ENCODE results near the gene GRB10.

Gene GRB10

GRCh38 chr7:50766106-50766848 lies 16.4 kb downstream of the GRB10 start:
- Mint-ChIP-seq H3K36me3 (ENCODE audit: low read depth) (peaks cover 28% of the 10 kb centered on the region), H3K27me3 (ENCODE audit: low read depth) (no peaks in the 10 kb centered on the region), H3K9me3 (peaks cover 9% of the 10 kb centered on the region), H3K27ac (peak overlapping the region in 1 of 3 experiments; percentile 65), H3K4me3 (no peak overlapping the region), H3K4me1 (peaks cover 3% of the 10 kb centered on the region)
- TF ChIP-seq CTCF (IDR thresholded peaks at IDR 0.05; ENCODE audit: unreplicated experiment in 3 of 3) = no peak

GRCh38 chr7:50762337-50762736 lies 20.4 kb downstream of the GRB10 start:
- Mint-ChIP-seq H3K27ac (no peak overlapping the region), H3K4me3 (no peak overlapping the region), H3K36me3 (ENCODE audit: low read depth) (peaks cover 17% of the 10 kb centered on the region), H3K4me1 (peaks cover 7% of the 10 kb centered on the region), H3K9me3 (peaks cover 9% of the 10 kb centered on the region), H3K27me3 (ENCODE audit: low read depth) (no peaks in the 10 kb centered on the region)
- TF ChIP-seq CTCF (IDR thresholded peaks at IDR 0.05; ENCODE audit: unreplicated experiment in 3 of 3) = no peak

DNA sequence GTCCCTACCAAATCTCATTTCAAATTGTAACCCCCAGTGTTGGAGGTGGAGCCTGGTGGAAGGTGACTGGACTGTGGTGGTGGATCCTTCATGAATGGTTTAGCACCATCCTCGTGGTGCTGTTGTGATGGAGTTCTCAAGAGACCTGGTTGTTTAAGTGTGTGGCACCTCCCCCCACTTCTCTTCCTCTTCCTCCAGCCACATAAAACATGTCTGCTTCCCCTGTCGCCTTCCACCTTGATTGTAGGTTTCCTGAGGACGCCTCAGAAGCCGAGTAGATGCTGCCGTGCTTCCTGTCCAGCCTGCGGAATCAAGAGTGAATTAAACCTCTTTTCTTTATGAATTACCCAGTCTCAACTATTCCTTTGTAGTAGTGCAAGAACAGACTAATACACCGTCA lies 21.0 kb downstream of the GRB10 start:
- H3K27ac Mint-ChIP-seq = no peak overlapping the region
- H3K27me3 Mint-ChIP-seq (ENCODE audit: low read depth) = no peaks in the 10 kb centered on the region
- H3K36me3 Mint-ChIP-seq (ENCODE audit: low read depth) = peaks cover 17% of the 10 kb centered on the region
- TF ChIP-seq CTCF (IDR thresholded peaks at IDR 0.05; ENCODE audit: unreplicated experiment in 3 of 3) = no peak
- peaks cover 7% of the 10 kb centered on the region for H3K4me1 Mint-ChIP-seq
- H3K9me3 Mint-ChIP-seq = peaks cover 9% of the 10 kb centered on the region
- no peak overlapping the region for H3K4me3 Mint-ChIP-seq

GRCh38 chr7:50757703-50758390 lies 24.8 kb downstream of the GRB10 start:
- H3K9me3 Mint-ChIP-seq = no peaks in the 10 kb centered on the region

DNA sequence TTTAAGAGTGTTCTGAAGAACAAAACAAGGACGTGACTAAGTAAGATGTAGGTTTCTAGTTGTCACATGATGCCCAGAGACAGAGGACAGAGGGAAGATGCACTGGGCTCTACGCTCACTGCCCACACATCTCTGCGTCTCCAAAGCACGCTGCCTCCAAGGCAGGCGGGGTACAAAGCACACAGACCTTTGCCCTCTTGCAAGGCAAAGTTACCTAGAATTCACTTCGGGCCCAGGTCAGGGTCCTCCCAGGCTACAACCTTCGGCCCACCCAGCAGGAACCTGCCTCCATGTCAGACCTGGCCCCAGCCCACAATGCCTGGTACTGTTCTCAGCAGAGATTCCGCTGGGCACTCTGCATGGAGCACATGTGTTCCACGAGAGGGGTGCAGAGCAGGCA lies 26.5 kb downstream of the GRB10 start:
- H3K4me1 Mint-ChIP-seq = peaks cover 21% of the 10 kb centered on the region
- H3K9me3 Mint-ChIP-seq = no peaks in the 10 kb centered on the region
- H3K27ac Mint-ChIP-seq = no peak overlapping the region
- TF ChIP-seq CTCF (IDR thresholded peaks at IDR 0.05; ENCODE audit: unreplicated experiment in 3 of 3) = no peak
- peaks cover 9% of the 10 kb centered on the region for H3K36me3 Mint-ChIP-seq (ENCODE audit: low read depth)
- no peak overlapping the region for H3K4me3 Mint-ChIP-seq
- no peaks in the 10 kb centered on the region for H3K27me3 Mint-ChIP-seq (ENCODE audit: low read depth)

More at GRCh38 chr7:50757703-50758390, 24.8 kb downstream of the GRB10 start:
- H3K4me1 Mint-ChIP-seq = peaks cover 10% of the 10 kb centered on the region
- peak overlapping the region in 1 of 3 experiments; percentile 16 for H3K27ac Mint-ChIP-seq
- H3K27me3 Mint-ChIP-seq (ENCODE audit: low read depth) = no peaks in the 10 kb centered on the region
- TF ChIP-seq CTCF (IDR thresholded peaks at IDR 0.05; ENCODE audit: unreplicated experiment in 3 of 3) = no peak
- H3K36me3 Mint-ChIP-seq (ENCODE audit: low read depth) = peaks cover 12% of the 10 kb centered on the region
- no peak overlapping the region for H3K4me3 Mint-ChIP-seq

Data from nephron (organoid).